A549 (cell line): ENCODE data around the gene ENTR1.

Experiments
- CTCF ChIP-seq: fragments of >200 bp; sonication (Bioruptor Twin); formaldehyde crosslinking; IDR thresholded peaks from 3 replicates; pipeline ENCODE4 v1.5.1; 2016
- ESRRA ChIP-seq: fragments of 150-350 bp; IDR thresholded peaks from 2 replicates; pipeline ENCODE4 v1.6.1; 2014; ENCODE audit warnings: mild to moderate bottlenecking, low read length, borderline replicate concordance
- FOSL2 ChIP-seq, 2 experiments: fragments of 450-650 bp in 1 of 2; fragments of >200 bp in 1 of 2; sonication (Bioruptor Twin) in 1 of 2; formaldehyde crosslinking; IDR thresholded peaks; 2 replicates each; pipeline versions ENCODE4 v1.5.0 to v1.6.1; 2016 to 2020; ENCODE audit warnings: mild to moderate bottlenecking in 1 of 2, moderate library complexity in 1 of 2
- MAX ChIP-seq: IDR thresholded peaks from 2 replicates; pipeline ENCODE4 v1.6.1; 2012
- POLR2A ChIP-seq: IDR thresholded peaks from 2 replicates; pipeline ENCODE4 v1.6.1; 2012; ENCODE audit warnings: mild to moderate bottlenecking, low read length
- SMC3 ChIP-seq: fragments of >200 bp; sonication (Bioruptor Twin); formaldehyde crosslinking; IDR thresholded peaks from 3 replicates; pipeline ENCODE4 v1.6.1; 2018; ENCODE audit warnings: inconsistent platforms
- ZSCAN20 ChIP-seq: fragments of 250-450 bp; sonication (Bioruptor Pico); IDR thresholded peaks from 2 replicates; pipeline ENCODE4 v1.8.0; 2022; ENCODE audit warnings: mild to moderate bottlenecking, moderate library complexity
- TF ChIP-seq, protein P1 (sequence below): fragments of >200 bp; sonication (Bioruptor Twin); formaldehyde crosslinking; IDR thresholded peaks from 3 replicates; pipeline ENCODE4 v1.6.1; 2016

GRCh38 chr9:136454026-136454796, 43.8 kb upstream of the ENTR1 start:
- TF ChIP-seq CTCF, result no peak
- TF ChIP-seq ZSCAN20, result no peak
- TF ChIP-seq, protein P1, sequence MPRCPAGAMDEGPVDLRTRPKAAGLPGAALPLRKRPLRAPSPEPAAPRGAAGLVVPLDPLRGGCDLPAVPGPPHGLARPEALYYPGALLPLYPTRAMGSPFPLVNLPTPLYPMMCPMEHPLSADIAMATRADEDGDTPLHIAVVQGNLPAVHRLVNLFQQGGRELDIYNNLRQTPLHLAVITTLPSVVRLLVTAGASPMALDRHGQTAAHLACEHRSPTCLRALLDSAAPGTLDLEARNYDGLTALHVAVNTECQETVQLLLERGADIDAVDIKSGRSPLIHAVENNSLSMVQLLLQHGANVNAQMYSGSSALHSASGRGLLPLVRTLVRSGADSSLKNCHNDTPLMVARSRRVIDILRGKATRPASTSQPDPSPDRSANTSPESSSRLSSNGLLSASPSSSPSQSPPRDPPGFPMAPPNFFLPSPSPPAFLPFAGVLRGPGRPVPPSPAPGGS, result no peak
- no peak for TF ChIP-seq POLR2A
- no peak for TF ChIP-seq ESRRA
- TF ChIP-seq MAX, result no peak
- no peak for TF ChIP-seq SMC3
- no peak for TF ChIP-seq FOSL2 (IDR thresholded peaks at IDR 0.05)
- TF ChIP-seq FOSL2 (CRISPR knock-in tag; IDR thresholded peaks at IDR 0.05), result no peak
